NCI-H526 treated with DMSO at 0.1 percent for 48 hours (cell line): ENCODE measurements around the gene DPM2.

Source experiments
- DNase-seq: peaks from one replicate; lab custom pipeline; 2025; lab: John Stamatoyannopoulos, UW

Gene DPM2, protein sequence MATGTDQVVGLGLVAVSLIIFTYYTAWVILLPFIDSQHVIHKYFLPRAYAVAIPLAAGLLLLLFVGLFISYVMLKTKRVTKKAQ

DNA sequence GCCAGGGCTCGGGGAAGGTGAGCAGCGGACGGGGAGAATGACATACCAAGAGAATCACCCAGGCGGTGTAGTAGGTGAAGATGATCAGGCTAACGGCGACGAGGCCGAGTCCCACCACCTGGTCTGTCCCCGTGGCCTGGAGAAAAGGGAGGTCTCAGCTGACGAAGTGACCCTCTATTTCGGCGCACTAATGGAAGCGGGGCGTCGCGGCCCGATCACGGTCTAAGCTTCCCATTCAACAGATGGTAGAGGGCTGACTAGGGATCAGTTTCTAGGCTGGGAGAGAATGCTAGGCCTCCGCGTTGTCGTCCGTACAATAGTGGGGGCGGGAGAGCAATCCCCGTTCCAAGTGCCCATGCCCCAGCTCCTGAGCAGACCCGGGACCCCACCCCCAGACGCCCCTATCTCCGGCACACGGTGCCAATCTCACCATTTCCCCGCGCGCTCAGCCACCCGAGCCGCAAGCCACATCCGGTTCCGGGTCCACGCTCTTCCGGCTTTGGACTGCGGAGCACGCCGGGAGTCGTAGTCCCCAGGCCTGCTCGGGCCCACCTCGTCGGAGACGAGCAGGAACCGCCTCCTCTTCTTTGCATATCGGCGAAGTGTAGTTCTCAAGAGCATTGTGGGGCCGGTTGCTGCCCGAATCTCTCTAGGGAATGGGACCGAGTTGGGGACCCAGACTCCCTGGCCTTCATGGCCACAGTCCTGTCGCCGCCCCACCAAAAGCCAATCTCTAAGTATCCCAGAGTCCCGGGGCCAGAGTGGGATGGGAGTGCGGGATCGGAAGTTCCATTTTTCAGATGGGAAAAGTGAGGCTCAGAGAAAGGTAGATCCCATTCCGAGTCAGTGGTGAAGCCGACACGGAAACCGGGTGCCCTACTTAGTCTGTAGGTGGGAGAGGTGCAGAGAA, at the start of gene DPM2:
TSS of gene DPM2 (minus strand) at position 467 of the 910 bp plus-strand sequence. CDS start at position 433, 34 bp downstream.
- DNase-seq, result peak; percentile 70

DNA sequence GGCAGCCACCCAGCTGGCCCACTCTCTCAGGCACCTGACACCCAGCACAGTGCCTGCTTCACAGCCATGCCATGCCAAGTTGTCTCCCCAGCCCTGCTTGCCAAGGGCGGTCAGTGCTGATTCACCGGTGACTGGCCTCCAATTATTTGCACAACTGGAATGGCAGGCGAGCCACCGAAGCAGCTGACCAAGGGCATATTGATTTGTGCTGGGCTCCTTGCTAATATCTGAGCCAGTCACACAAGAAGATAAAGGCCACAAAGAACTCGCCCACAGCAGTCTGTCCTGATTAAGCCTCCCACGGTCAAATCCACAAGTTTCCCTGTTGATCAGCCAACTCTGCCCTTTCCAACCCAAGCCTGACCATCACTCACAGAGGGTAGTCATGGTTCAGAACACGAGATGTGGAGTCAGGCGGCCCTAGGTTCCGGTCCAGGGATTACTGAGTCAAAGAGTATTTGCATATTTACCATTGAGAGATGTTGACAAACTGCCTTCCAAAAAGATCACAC, 49.5 kb upstream of the DPM2 start:
- DNase-seq, result no peak

DNA sequence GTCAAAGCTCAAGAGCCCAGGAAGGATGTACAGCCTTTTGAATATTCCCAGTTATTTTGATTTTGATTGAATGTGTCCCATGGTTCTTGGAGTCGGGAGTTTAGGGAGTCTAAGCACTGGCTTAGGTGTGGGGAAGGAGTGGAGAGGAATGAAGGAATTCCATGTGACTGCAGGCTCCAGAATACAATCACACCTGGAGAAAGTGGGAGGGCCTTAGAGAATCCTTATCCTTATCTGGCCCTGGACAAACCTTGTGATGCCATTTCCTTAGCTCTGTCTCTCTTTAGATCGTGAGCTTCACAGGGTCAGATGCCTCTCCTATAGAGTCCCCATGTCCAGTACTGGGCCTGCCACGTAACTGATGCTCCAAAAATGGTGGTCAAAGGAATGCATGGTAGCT, 47.4 kb upstream of the DPM2 start:
- no peak for DNase-seq

DNA sequence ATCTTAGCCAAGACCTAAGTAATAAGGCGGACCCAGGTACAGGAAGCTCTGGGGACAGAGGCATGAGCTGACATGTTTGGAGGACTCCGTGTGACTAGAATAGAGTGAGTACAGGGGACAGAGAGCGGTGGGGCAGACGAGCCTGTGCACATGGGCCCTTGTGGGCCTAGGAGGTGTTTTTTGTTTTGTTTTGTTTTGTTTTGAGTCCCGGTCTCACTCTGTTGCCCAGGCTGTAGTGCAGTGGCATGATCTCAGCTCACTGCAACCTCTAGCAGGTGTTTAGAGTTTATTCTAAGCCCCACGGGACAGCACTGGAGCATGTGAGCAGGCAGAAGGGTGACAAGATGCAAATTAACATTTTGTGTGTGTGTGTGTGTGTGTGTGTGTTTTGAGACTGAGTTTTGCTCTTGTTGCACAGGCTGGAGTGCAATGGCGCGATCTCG, 46.2 kb upstream of the DPM2 start:
- peak; percentile 4 for DNase-seq

DNA sequence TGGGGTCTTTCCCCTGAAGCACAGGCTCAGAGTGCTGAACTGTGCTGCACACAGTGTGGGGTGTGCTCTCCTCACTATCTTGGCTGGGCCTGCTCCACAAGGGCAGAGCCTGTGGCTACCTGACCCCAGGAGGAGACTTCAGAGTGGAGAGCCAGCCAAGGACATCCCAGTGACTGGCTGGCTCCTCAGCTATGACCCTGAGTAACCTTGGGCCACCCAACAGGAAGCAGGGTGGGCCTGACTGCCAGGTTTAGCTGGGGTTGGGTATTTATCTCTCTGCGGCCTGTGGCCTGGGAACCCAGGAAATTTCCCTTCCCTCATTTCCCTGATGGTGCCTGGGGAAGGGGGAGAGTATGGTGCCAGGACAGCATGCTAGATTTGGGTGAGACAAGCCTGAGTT, 45.3 kb upstream of the DPM2 start:
- DNase-seq, result no peak

DNA sequence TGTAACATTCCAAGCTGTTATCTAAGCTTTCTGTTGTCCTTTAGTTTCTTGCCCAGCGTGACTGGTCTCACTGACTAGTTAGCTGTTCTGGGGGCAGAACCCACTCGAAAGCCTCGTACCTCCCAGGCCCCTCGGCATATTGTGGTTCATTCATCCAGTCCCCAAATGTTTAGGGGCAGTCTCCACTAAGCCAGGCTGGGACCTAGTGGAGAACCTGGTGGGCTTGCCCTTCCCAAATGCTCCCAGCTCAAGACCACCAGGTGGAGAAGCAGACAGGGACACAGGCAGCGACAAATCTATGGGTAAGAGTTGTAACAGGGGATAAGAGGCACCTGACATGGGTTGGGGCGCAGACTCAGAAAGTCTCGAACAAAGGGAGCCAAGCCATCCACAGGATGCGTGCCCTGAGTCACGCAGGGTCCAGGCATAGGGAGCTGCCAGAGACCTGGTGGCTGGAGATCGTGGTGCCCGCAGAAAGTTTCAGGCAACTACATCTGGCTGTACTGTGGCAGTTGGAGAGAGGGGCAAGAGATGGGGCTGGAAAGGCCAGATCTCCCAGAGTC, 44.0 kb upstream of the DPM2 start:
- DNase-seq, result no peak

DNA sequence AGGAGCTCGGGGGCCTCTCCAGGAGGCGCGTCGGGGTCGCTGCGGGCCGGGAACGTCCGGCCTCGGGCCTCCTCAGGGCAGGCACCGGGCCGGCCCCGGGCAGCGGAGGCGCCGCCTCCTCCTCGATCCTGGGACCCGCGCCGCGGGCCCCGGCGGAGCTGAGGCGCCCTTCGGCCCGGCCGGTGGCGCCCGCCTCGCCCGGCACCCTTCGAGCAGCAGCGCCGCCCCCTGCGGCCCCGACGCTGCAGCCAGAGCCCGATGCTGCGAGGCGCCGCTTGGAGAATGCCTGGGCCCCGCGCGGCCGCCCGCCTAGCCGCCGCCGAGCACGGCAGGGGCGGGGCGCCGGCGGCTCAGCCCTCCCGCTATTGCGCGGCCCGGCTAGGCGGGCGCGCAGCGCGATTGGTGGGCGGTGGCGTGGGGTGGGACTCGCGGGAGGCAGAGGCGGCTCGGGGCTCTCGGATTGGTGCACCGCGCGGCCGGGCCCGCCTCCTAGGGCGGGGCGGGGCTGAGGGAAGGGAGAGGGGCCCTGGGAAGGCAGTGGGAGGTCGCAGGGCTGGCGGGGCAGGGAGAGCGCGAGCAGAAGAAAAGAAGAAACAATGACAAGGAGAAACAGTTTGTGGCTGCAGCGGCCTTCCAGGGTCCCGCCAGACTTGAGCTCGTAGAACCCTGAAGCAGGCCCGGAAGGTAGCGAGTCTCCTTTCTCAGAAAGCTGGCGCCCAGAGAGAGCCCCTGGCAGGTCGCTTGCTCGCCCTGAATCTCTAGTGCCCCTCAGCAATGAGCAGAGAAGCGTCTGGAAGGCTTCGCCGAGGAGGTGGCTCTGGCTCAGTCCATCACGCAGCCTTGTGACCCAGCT, 43.3 kb upstream of the DPM2 start, which contains the start of gene EEIG1:
TSS of gene EEIG1 (minus strand) at position 284 of the 853 bp plus-strand sequence. CDS start 852 bp downstream, outside the sequence.
- DNase-seq, result peak; percentile 73

DNA sequence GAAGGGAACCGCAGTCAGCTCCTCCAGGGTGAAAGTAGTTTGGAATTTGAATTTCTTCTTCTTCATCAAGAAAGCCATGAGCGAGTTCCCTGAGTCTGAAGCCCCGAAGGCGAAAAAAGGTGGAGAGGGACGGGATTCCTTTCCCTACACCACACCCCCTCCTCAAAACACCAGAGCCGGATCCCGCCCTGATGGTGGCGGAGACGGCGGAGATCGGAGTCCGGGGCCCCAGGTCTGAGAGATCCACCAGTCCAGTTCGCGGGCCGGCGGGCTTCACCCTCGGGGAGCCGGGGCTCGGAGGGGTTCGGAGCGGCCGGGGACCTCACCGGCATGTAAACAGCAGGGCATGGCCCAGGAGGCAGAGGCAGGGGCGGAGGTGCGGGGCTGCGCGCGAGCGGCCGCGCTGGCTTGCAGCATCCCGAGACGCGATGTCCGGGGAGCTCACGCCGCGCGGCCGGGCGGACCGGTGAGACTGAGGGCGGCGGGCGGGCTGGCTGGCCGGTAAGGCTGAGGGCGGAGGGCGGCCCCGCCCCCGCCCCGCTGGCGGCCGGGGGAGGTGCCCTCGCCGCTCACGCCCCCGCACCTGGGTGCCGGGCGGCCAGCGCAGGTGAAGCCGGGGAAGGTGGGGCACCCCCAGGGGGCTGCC, 42.5 kb upstream of the DPM2 start:
- DNase-seq, result no peak

DNA sequence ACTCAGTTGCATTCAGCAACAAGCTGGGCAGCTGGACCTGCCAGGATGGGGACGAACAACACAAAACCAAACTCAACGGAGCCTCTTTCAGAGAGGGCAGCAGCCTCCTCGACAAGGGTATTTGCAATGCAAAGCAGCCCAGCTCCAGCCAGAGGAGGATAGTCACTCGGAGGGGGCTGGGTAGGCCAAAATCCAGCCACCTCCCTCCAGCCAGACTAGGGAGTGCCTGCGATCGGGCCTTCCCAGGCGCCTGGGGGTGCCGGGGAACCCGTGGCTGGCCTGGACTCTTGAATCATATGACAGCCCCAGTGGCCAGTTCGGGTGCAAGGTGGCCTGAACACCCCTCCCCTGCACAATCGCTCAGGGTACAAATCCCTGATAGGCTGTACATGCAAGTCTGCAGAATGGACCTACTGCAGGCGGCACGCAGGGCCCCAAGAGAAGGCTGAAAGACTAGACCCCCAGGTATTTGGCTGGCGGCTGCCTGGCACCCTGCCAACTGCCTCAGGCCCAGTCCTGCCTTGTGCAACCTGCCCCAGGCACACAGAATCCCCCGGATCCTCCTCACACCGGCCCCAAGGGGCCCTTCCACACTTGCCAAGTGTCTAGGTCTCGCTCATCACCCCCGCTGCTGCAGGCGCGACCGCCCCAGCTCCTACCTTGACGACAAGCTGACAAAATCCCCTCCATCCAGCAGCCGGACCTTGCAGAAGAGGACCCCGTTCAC, 41.8 kb upstream of the DPM2 start:
- DNase-seq, result peak; percentile 83

DNA sequence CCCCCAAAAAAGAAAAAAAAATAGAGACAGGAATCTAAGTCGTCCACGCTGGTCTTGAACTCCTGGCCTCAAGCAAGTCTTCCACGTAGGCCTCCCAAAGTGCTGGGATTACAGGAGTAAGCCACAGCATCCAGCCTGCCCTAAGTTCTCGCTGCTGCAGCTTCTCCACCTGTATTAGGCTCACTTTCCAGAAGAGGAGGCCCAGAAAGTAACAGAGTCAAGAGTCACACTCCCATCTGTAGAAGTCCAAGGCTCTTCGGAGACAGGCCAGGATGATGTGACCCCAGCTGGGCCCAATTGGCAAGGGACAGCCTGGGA, 41.3 kb upstream of the DPM2 start:
- no peak for DNase-seq

DNA sequence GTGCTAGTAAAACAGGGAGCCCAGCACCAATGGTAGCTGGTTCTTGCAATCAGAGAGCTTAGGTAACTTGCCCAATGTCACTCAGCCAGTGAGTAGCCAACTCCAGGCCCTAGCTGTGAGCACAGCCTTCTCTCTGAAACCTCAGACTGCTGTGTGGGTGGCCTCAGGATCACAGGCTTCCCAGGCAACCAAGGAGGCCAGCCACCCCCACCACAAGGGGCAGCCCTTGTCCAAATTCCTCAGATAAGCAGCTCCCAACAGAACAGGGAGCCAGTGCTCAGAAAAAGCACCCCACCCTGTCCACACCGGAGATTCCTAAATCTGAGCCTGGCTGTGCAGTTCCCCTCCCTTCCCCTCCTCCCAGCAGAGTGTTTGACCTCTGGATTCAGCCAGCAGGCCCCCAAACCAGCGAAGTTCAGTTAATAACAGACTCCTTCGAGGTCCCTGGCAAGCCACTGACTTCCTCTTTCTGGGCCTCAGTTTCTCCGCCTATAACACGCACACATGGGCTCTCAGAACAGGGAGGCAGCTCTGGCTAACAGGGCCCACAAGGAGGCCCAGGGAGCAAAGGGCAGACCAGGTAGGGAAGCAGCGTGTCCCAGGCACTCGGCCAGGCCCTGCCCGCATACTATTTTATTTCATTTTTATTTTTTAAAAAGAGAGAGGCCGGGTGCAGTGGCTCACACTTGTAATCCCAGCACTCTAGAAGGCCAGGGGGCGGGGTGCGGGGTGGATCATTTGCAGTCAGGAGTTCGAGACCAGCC, 40.4 kb upstream of the DPM2 start:
- DNase-seq, result no peak

DNA sequence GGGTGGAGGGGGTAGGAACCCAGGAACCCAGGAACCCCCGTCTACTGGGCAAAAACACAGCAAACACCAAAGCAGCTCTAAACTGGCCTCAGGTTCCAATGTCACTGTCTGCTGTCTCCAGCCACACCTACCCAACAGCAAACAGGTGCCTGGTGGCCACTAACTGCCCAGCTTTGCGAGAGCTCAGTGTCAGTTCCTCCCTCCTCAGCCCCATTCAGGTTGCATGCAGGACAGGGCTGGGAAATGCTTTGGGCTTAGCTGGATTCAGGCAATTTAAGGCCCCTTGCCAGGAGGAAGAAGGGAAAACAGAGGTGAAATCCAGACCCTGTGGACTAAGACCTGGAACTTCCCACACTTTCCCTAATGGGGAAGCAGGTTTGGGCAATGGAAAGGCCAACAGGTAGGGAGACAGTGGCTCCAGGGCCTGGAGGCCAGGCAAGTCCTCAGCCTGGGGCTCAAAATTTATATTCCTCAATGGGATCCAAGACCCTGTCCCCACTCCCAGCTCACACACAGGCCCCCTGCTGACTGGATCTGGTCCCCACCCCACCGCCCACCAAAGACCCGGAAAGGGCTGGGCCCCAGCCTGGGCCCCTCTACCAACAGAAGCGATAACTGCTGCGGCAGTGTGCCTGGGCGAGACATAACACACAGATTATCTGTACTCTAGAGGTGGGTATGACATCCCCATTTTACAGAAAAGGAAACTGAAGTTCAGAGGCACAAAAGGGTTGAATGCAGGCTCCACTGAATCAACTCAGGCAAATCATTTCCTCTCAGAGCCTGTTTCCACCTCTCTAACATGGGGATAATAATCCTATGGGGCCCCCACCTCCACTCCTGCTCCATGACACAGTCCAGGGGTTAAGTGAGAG, 39.6 kb upstream of the DPM2 start:
- DNase-seq, result no peak

DNA sequence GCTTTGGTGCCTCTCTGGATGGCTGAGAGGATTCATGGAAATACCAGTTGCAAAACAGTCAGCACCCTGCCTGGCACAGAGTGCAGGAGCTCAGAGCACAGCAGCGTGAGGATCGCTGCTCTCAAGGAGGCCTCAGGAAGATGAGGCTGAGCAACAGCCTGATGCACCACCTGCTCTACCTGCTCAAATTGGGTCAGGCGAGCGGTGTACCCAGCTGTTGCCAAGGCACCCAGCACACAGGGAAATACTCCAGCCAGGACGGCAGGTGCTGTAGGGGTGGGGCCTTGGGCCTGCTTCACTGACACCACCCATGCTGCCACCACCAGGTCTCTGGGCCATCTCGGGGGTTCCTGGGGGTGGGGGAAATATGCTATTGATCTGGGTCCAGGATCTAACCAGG, 38.8 kb upstream of the DPM2 start:
- peak; percentile 53 for DNase-seq

DNA sequence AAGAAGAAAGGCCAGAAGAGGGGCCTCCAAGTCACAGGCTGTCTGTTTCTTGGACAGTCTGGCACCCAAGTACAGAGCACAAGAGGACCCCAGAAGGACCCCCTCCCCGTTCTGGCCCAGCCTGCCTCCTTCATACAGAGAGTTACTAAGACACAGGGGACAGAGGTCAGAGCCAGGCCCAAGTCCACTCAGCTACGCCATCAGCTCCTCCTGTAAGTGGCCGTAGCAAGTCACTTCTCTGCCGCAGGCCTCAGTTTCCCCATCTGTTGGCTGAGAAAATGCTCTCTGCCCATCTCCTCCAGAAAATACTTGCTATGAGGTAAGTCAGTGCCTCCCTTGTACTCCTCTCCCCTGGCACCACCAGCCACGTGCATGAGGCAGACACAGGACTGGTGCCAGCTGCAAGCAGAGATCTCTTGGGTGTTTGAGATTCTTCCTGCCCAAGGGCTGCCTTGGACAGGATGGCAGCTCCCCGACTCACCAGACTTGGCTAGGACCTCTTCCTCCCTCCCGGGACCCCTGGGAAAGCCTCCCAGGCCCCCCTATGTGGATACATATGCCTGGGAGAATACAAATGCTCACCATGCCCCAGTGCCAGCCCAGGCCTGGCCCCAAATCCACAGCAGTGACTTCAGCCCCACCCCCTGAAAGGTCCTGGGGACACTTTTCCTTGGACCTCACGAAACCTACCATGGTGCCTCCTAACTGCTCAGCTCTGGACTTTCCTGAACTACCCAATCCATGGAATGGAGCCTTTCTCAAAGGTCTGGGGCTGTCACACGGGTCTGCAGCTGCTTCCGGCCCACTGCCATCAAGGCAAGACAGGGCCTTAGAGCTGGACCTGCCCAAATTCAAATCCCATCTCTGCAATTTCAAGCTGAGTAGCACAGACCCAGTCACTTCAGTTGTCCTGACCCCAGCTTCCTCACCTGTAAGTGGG, 38.0 kb upstream of the DPM2 start:
- DNase-seq, result no peak

DNA sequence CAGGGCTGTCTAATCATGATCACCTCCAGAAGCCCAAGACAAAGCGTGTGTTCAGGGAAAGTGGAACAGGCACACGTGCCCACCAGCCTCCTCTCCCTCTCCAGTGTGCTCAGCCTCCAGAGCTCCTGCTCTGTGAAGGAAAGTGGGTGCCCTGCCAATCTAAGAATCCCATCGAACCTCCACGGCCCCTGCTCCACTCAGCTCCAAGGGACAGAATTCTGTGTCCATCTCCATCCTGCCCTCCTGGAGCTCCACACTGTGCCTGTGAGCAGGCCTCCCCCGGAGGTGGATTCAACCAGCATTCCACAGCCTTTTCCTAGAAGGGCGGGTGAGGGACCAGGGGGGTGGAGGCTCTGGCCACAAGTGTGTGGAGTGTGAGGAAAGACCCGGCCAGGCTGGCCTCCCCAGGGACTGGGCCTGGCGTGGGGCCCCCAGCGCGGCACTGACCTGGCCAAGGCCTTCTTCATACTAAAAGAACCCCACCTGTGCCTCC, 37.2 kb upstream of the DPM2 start:
- no peak for DNase-seq

DNA sequence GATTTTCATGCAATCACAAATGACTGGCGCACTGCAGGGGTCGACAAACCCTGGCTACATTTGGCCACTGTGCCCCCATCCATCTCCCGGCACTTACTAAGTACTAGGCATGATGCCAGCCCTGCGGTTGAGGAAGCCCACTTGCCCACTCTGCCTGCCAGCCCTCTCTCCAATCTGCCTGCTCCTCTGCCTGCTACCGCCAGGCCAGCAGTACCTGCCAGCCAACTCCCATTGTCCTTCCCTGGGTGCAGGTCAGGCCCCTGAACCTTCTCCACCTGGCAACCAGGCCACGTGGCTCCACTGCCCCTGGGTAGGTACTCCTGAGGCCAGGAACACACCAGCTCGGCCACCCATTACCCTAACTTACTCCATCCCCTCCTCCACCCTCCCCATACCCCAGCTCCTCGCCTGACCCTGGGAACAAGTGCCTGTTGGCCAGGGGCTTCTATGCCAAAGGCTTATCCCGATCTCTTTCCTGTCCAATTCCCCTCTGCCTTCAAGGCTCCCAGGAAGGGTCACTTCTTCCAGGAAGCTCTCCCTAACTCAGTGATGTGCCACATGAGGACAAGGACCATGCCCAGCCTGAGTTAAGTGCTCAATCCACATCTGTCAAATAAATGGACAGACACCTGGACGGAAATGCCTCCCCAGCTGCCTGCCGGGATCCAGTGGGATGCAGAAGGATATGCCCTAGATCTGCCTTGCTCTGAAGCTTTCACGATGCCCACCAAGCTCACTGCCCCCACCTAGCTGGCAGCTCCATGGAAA, 36.5 kb upstream of the DPM2 start:
- no peak for DNase-seq
